IMR-90 (cell line): ENCODE results near the gene SLC16A5. TPM values are rescaled to one million over a fixed set of nuclear protein-coding genes. Genes with fewer than 3 reads are reported as not detected.

Experiments used
- BHLHE40 ChIP-seq: fragments of 150-350 bp; IDR thresholded peaks from 2 replicates; pipeline ENCODE4 v1.6.1; 2016; ENCODE audit warnings: mild to moderate bottlenecking, low read depth, low read length
- USF2 ChIP-seq: fragments of 150-350 bp; IDR thresholded peaks from 2 replicates; pipeline ENCODE4 v1.6.1; 2017; ENCODE audit warnings: mild to moderate bottlenecking, antibody characterized with exemption, low read length, low read depth
- polyA plus RNA-seq, 3 experiments: library from polyadenylated mRNA; depleted of rRNA; stranded (reverse); fragments of >200 nt; gene quantifications; 2 replicates each; pipeline ENCODE4 v1.2.3, GENCODE V29; 2012; ENCODE audit warnings: low replicate concordance in 1 of 3
- total RNA-seq: library from RNA; depleted of rRNA; stranded (reverse); fragments of >200 nt; gene quantifications from 2 replicates; pipeline ENCODE4 v1.2.3, GENCODE V29; 2012

The SLC16A5 gene
- total and polyA plus RNA-seq, 2 of the 4 experiments (the other 2 are of a cell fraction), result 1.8 to 7.1 TPM

- TF ChIP-seq USF2 (no peak), BHLHE40 (no peak)
Observed at GRCh38 chr17:75059369-75060345, 28.1 kb upstream of the SLC16A5 start (continued).
